HepG2 (cell line): Measurements from ENCODE around the gene TSGA10. TPM values are rescaled to one million over a fixed set of nuclear protein-coding genes. Genes with fewer than 3 reads are reported as not detected.

Source experiments
- ATAC-seq: fragments of 200-7000 bp; cut with Tn5 transposase; 3 replicates; pipeline ENCODE4 v1.9.1; 2020; ENCODE audit warnings: mild to moderate bottlenecking, moderate library complexity
- BruUV-seq: library from RNA; stranded (reverse); fragments of 400-500 nt; replicated peaks from 2 replicates; lab custom pipeline; 2021; lab: Mats Ljungman, UMichigan
- CTCF ChIA-PET: fragments of 300-600 bp; formaldehyde crosslinking; extraction: SDS; loops from one replicate; lab custom pipeline; 2021; ENCODE audit warnings: low total read pairs, inconsistent platforms, low intra/inter-chr PET ratio; lab: Yijun Ruan, JAX
- POLR2A ChIA-PET: fragments of 350-600 bp; sonication (Branson Sonifier 250); formaldehyde crosslinking; loops from one replicate; lab custom pipeline; 2020; ENCODE audit warnings: antibody characterized with exemption, inconsistent platforms; lab: Yijun Ruan, JAX
- DNase-seq: peaks from one replicate; pipeline ENCODE4 v3.0.0-alpha.2; 2015; ENCODE audit warnings: low spot score
- FAIRE-seq: peaks from 3 replicates; lab custom pipeline; 2011; peaks lifted over from hg19 to GRCh38; lab: Jason Lieb, UNC
- H2AFZ ChIP-seq: one replicate; pipeline ENCODE4 v1.6.1; 2011; ENCODE audit warnings: low read length, inconsistent platforms
- H3K27ac ChIP-seq: fragments of 300-600 bp; 3 replicates; pipeline ENCODE4 v1.8.0; 2011; ENCODE audit warnings: mixed run types, mild to moderate bottlenecking, mixed read lengths, low read length, inconsistent platforms; ENCODE audit not compliant: insufficient read depth; ENCODE audit errors: extremely low read length
- H3K27me3 ChIP-seq, 2 experiments: fragments of 200-600 bp in 1 of 2; 2 replicates in 1 of 2; 3 replicates in 1 of 2; pipeline versions ENCODE4 v1.6.0 to v1.8.0; 2011; ENCODE audit warnings: low read length in 2 of 2, mild to moderate bottlenecking in 2 of 2, moderate library complexity in 2 of 2, inconsistent platforms in 1 of 2; ENCODE audit not compliant: insufficient read depth in 2 of 2, control insufficient read depth in 1 of 2
- H3K36me3 ChIP-seq, 2 experiments: fragments of 200-600 bp in 1 of 2; replicated peaks in 1 of 2; 2 replicates in 1 of 2; 3 replicates in 1 of 2; pipeline versions ENCODE4 v1.5.1 to v1.8.0; 2011; ENCODE audit warnings: low read length in 2 of 2, inconsistent platforms in 1 of 2; ENCODE audit not compliant: insufficient read depth in 2 of 2, control insufficient read depth in 1 of 2
- H3K4me1 ChIP-seq: 2 replicates; pipeline ENCODE4 v1.5.1; 2012; ENCODE audit warnings: low read length, inconsistent platforms; ENCODE audit not compliant: insufficient read depth
- H3K4me2 ChIP-seq: 2 replicates; pipeline ENCODE4 v1.6.0; 2011; ENCODE audit warnings: low read depth, low read length, inconsistent platforms
- H3K4me3 ChIP-seq, 3 experiments: fragments of 200-600 bp in 1 of 3; sonication (generic), shearing (Covaris generic) in 1 of 3; replicated peaks in 1 of 3; 2 replicates each; pipeline ENCODE4 v1.5.1; 2011 to 2016; ENCODE audit warnings: low read length in 3 of 3, inconsistent platforms in 2 of 3, low read depth in 2 of 3, mild to moderate bottlenecking in 2 of 3, control low read depth in 1 of 3, mixed read lengths in 1 of 3; ENCODE audit not compliant: insufficient read depth in 1 of 3
- H3K79me2 ChIP-seq: one replicate; pipeline ENCODE4 v1.6.1; 2011; ENCODE audit warnings: low read length, inconsistent platforms; ENCODE audit not compliant: insufficient read depth
- H3K9ac ChIP-seq: 2 replicates; pipeline ENCODE4 v1.6.0; 2011; ENCODE audit warnings: mild to moderate bottlenecking, low read depth, low read length, inconsistent platforms; ENCODE audit not compliant: insufficient read depth
- H3K9me3 ChIP-seq: 2 replicates; pipeline ENCODE4 v1.5.1; 2012; ENCODE audit warnings: mild to moderate bottlenecking, low read length
- H4K20me1 ChIP-seq: 2 replicates; pipeline ENCODE4 v1.6.0; 2011; ENCODE audit warnings: inconsistent platforms, mild to moderate bottlenecking, low read length, moderate library complexity; ENCODE audit not compliant: insufficient read depth
- AKAP8 ChIP-seq: sonication (generic); formaldehyde crosslinking; IDR thresholded peaks from 2 replicates; pipeline ENCODE4 v1.5.1; 2020; ENCODE audit warnings: mild to moderate bottlenecking, missing genetic modification reagents
- ARID4A ChIP-seq: sonication (generic); formaldehyde crosslinking; IDR thresholded peaks from 2 replicates; pipeline ENCODE4 v1.5.0; 2020; ENCODE audit warnings: mild to moderate bottlenecking, missing genetic modification reagents, borderline replicate concordance
- ARNT2 ChIP-seq: sonication (generic); formaldehyde crosslinking; IDR thresholded peaks from 2 replicates; pipeline ENCODE4 v1.8.0; 2022; ENCODE audit warnings: mild to moderate bottlenecking, low read depth, missing genetic modification reagents, moderate library complexity
- HINFP ChIP-seq: sonication (generic); formaldehyde crosslinking; IDR thresholded peaks from 2 replicates; pipeline ENCODE4 v1.4.0; 2020; ENCODE audit warnings: low read depth, mild to moderate bottlenecking, missing genetic modification reagents
- JUN ChIP-seq: sonication (generic); formaldehyde crosslinking; IDR thresholded peaks from 2 replicates; pipeline ENCODE4 v1.4.0; 2020; ENCODE audit warnings: mild to moderate bottlenecking, missing genetic modification reagents
- MAFF ChIP-seq: IDR thresholded peaks from 2 replicates; pipeline ENCODE4 v1.6.1; 2011; ENCODE audit warnings: low read depth, low read length, improper control_type of control experiment
- MAX ChIP-seq: IDR thresholded peaks from 2 replicates; pipeline ENCODE4 v1.6.1; 2012; ENCODE audit warnings: inconsistent platforms
- NFATC3 ChIP-seq: sonication (generic); formaldehyde crosslinking; IDR thresholded peaks from 2 replicates; pipeline ENCODE4 v1.5.1; 2020; ENCODE audit warnings: mild to moderate bottlenecking, missing genetic modification reagents
- NFYC ChIP-seq: IDR thresholded peaks from 2 replicates; pipeline ENCODE4 v1.6.1; 2016; ENCODE audit warnings: missing genetic modification reagents, missing compliant biosample characterization
- RAD51 ChIP-seq: fragments of 450-650 bp; IDR thresholded peaks from 2 replicates; pipeline ENCODE4 v1.6.1; 2016; ENCODE audit warnings: borderline replicate concordance
- TCF7L2 ChIP-seq: IDR thresholded peaks from 2 replicates; pipeline ENCODE4 v1.6.1; 2011; ENCODE audit warnings: mild to moderate bottlenecking, low read depth, low read length, moderate library complexity
- WGBS: methylation state at CpG from one replicate; pipeline ENCODE4 v1.1.6; 2017; ENCODE audit warnings: low lambda C conversion rate; 5-methylcytosine and 5-hydroxymethylcytosine counted together
- in situ Hi-C: cut with HindIII; loops from 2 replicates; pipeline ENCODE4 v1.10.0; 2017; ENCODE audit warnings: low pct_unique_long_range_greater_than_20kb; ENCODE audit not compliant: extremely low pct_ligation_motif_present
- intact Hi-C: fragments of 100-400 bp; cut with micrococcal nuclease; formaldehyde crosslinking; loops from one replicate; pipeline ENCODE4 v1.10.0; 2022; ENCODE audit not compliant: unreplicated experiment
- polyA plus RNA-seq, 8 experiments: library from polyadenylated mRNA; depleted of rRNA in 3 of 8; stranded (reverse) in 7 of 8; unstranded in 1 of 8; fragments of >200 nt; fragmentation: Illumina TruSeq in 4 of 8; extraction: Trizol in 4 of 8; gene quantifications; 2 replicates each; pipeline versions ENCODE4 v1.2.1 to v1.2.3, GENCODE V29; 2011 to 2016; ENCODE audit warnings: low read depth in 4 of 8, missing spikeins in 1 of 8, mixed read lengths in 1 of 8; ENCODE audit not compliant: insufficient read depth in 1 of 8
- total RNA-seq, 5 experiments: library from RNA; depleted of rRNA; stranded (reverse); fragments of >200 nt; fragmentation: Illumina TruSeq; extraction: Trizol; gene quantifications; 2 replicates each; pipeline ENCODE4 v1.2.3, GENCODE V29; 2016; ENCODE audit warnings: low read depth in 1 of 5

TSGA10 gene
- total and polyA plus RNA-seq, 2 of the 13 experiments (the other 11 are each of a cell fraction or from before 2014, with no cell fraction given): 4.7 to 13.1 TPM

- Histone ChIP-seq H3K36me3 (peaks cover 4 to 42% of the 10 kb centered on the region in 2 experiments), H4K20me1 (no peaks in the 10 kb centered on the region), H3K27me3 (no peaks in the 10 kb centered on the region), H3K4me1 (peaks cover 15% of the 10 kb centered on the region), H3K9ac (no peak overlapping the region), H3K79me2 (peaks cover 41% of the 10 kb centered on the region), H3K4me2 (no peak overlapping the region), H2AFZ (no peak overlapping the region), H3K4me3 (no peak overlapping the region), H3K9me3 (no peaks in the 10 kb centered on the region), H3K27ac (no peak overlapping the region)
- CTCF ChIA-PET: no interaction called here
- no TSS peak for BruUV-seq
- WGBS: 96% methylated on average over 3 of the region's 3 CpGs
- DNase-seq (no peak), ATAC-seq (no peak), FAIRE-seq (no peak)
- intact Hi-C loops: loop anchor here (10.0 kb wide), 1 partner anchor 306 kb away; the partner anchor contains the start of gene REV1
- in situ Hi-C loops: no loop called here
- TF ChIP-seq HINFP (CRISPR knock-in tag) (no peak), ARNT2 (CRISPR knock-in tag) (no peak), MAFF (no peak), RAD51 (no peak), AKAP8 (CRISPR knock-in tag) (no peak), NFYC (no peak)
- POLR2A ChIA-PET: no interaction called here
Measured at GRCh38 chr2:99188357-99188756, 33.6 kb upstream of the TSGA10 start.

- H3K4me3 ChIP-seq: no peak overlapping the region
- no peak overlapping the region for H3K27ac ChIP-seq
- no peak overlapping the region for H3K4me2 ChIP-seq
- H3K36me3 ChIP-seq: peaks cover 4 to 39% of the 10 kb centered on the region in 2 experiments
- H3K4me1 ChIP-seq: peaks cover 25% of the 10 kb centered on the region
- TF ChIP-seq TCF7L2 (no peak), JUN (CRISPR knock-in tag) (no peak), MAX (no peak), NFATC3 (no peak), ARID4A (no peak)
- TF ChIP-seq, all 625 proteins: peak for 0
- no TSS peak for BruUV-seq
- Histone ChIP-seq H4K20me1 (no peaks in the 10 kb centered on the region), H3K79me2 (peaks cover 52% of the 10 kb centered on the region), H3K27me3 (no peaks in the 10 kb centered on the region), H3K9me3 (no peaks in the 10 kb centered on the region), H2AFZ (no peak overlapping the region), H3K9ac (no peak overlapping the region)
- FAIRE-seq: no peak
- ATAC-seq: no peak
- in situ Hi-C loops (no loop called here), intact Hi-C loops (loop anchor here (10.0 kb wide), 1 partner anchor 308 kb away; the partner anchor contains the start of gene REV1)
- no peak for DNase-seq
- POLR2A ChIA-PET: no interaction called here
- CTCF ChIA-PET: no interaction called here
Measured at GRCh38 chr2:99187011-99187410, 32.3 kb upstream of the TSGA10 start.
